HG03442 (cell line): ENCODE results near the gene RPL10.

Experiments used
- ATAC-seq: cut with Tn5 transposase; IDR thresholded peaks from one replicate; pipeline ENCODE4 v1.9.1; 2021; ENCODE audit warnings: mild to moderate bottlenecking, moderate library complexity; ENCODE audit not compliant: unreplicated experiment

Gene RPL10

DNA sequence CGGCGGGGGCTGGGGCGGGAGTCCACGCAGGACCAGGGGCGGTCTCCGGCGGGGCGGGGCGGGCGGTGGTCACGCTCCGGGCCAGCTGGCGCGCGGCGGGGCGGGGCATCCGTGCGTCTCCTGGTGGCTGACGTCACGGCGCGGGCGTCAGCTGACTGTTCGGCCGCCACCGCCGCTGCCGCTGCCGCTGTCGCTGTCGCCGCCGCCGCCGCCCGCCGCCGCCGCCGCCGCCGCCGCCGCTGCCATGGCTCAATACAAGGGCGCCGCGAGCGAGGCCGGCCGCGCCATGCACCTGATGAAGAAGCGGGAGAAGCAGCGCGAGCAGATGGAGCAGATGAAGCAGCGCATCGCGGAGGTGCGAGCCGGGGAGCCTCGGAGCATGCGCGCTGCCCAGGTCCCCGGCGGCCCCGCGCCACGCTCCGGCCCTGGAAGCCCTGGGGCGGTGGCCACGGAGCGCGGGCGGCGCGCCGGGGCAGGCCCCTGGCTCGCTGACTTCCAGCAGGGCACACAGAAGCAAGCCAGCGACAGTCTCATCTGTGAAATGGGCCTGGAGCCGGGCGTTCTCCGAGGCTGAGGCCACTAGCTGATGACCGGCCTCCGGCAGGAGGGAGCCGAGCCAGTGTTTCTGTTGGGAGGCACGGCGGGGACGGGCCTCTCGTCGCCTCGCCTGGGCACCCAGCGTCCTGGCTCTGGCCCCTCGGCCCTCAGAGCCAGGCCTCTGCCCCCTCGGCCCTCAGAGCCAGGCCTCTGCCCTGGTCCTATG, 46.0 kb downstream of the RPL10 start, which contains the start of gene FAM50A:
FAM50A (plus strand) TSS at position 150 of the 763 bp plus-strand sequence; CDS start at position 245, 95 bp downstream.
- ATAC-seq: peak; percentile 79

DNA sequence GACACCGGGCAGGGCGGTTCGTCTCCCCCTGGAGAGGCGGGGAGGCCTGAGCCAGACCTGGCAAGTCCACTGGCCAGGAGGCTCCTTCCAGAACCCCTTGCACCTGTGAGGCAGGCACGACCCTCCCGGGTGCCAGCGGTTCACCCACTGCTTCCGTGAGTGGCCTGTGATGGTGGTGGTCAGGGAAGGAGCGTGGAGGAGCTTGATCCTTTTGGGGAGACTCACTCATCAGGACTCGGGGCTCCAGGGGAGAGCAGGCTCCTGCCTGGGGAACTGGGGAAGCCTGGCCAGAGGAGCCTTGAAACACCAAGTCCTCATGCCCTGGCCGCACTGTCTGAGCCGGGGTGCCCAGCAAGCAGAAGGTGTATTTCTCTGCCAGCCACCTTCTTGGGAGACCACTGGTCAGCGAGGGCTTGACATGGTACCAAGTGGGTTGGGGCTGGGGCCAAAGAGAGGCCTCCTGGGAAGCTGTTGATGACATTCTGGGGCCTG, 46.6 kb downstream of the RPL10 start:
- ATAC-seq: no peak

DNA sequence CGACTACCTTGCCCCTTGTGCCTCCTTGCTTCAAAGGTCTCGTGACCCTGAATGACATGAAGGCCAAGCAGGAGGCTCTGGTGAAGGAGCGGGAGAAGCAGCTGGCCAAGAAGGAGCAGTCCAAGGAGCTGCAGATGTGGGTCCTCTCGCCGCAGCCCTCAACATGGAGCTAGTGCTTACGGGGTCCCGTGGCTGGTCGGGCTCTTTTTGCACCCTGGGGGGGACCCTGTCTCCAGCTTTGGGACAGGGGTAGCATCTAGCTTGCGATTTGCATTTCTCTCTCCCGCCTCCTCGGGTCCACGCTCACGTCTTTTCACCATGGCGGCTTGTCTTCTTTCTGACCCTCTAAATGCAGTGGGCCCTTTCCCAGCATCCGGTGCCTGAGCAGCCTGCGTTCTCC, 47.6 kb downstream of the RPL10 start:
- no peak for ATAC-seq

DNA sequence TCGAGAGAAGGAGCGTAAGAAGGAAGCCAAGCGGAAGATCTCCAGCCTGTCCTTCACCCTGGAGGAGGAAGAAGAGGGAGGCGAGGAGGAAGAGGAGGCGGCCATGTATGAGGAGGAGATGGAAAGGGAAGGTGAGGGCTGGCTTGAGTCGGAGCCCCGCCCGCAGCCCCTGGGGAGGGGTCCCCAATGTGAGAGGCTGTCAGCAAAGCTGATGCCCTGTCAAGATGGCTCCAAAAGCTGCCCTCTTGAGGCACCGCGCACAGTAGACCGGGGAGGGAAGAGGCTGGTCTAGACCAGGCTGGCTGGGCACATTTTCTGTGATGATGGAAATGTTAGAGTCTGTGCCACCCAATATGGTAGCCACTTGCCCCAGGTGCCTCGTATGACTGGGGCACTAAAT, 48.3 kb downstream of the RPL10 start:
- no peak for ATAC-seq

DNA sequence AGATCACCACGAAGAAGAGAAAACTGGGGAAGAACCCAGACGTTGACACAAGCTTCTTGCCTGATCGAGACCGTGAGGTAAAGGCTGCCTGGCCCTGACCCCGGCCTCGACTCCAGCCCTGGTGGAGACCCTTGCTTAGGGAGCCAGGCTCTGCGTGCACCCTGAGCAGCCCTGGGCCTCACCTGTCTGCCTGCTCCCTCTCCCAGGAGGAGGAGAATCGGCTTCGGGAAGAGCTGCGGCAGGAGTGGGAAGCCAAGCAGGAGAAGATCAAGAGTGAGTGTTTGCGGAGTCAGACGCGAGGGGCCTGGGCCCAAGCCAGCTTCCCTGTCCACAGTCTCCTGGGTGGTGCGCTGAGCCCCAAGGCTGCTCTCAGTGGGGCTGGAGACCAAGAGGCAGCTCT, 50.3 kb downstream of the RPL10 start:
- ATAC-seq: no peak

DNA sequence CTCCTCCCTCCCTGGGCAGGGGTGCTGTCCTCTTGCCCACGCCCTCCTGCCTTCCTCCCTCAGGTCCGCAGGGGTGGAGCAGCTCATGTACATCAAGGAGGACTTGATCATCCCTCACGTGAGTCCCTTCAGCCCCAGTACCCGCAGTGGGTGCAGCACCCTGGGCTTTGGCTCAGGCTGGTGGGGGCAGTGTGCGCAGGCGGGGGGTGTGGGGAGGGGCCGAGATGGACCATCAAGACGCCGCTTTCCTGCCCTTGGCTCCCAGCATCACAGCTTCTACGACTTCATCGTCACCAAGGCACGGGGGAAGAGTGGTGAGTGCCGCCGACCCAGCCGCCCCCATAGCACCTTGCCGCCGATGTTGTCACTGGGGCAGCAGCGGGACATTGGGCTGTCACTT, 51.4 kb downstream of the RPL10 start:
- no peak for ATAC-seq

DNA sequence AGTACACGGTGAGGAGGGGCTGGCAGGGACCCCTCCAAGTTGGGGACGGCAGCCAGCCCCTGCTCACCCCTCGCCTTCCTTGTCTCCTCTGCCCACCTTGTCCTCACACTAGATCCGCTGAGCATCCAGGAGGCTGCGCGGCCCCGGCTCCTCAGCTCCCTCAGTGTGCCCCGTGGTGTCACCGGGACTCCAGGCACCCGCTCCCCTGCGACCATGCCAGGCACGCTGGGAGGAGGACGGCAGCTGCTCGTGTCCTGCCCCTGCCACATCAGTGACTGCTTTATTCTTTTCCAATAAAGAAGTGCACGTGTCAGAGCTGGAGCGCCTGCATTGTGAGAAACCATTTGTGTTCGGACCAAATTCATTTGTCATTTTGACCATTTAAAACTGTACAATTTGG, 52.1 kb downstream of the RPL10 start:
- no peak for ATAC-seq
